ENCODE results near the gene BOLA2B. TPM values are rescaled to one million over a fixed set of nuclear protein-coding genes. Genes with fewer than 3 reads are reported as not detected.
"Not testable (repeated sequence)": the region's sequence is repeated elsewhere in the genome, so short reads cannot be mapped to it uniquely, and the experiment has no call there.

BOLA2B gene
- 180 TPM for total RNA-seq (2021; ENCODE audit: unreplicated experiment)
- polyA plus RNA-seq (2012) = 255 and 280 TPM in 2 replicates
- percentile 13 among the genes with signal in this experiment for Bru-seq, nascent RNA
- BruChase-seq, experiment 1, labeled RNA remaining after a 6-hour chase = percentile 34 among the genes with signal in this experiment
- BruChase-seq, experiment 2, labeled RNA remaining after a 2-hour chase = percentile 31 among the genes with signal in this experiment
- long read RNA-seq, transcript BOLA2B-202 (2 exons, 307 nt) = minor isoform, 21 of 49 reads
- long read RNA-seq, transcript BOLA2B-201 (3 exons, 1,012 nt) = major isoform, 26 of 49 reads
- long read RNA-seq, partial matches to known transcripts = 2 of 49 reads
- long read RNA-seq, other reads (novel, unspliced or antisense) = 0 of 49 reads

DNA sequence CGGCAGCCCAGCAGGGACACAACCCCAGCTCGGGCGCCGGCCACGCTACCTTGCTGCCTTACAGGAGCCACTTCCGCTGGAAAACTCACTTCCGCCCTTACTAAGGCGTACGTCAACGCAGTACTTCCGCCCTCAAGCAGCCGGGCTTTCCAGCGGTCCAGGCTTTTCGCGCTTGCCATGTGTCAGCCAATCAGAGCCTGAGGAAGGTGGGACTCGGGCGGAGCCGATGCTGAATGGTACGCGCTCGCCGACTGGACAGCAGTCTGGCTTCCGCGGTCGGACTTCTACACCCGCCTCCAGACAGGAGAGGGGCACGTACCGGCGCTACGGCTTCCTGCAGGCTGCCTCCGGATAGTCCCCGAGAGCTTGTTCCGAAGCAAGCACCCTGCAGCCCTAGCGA is at the start of gene BOLA2B, which contains the start of gene SLX1A:
BOLA2B (minus strand) TSS at position 52 of the 400 bp plus-strand sequence. CDS start 71 bp downstream, outside the sequence.
SLX1A (plus strand) TSS at position 261 of the 400 bp plus-strand sequence. CDS start 210 bp downstream, outside the sequence.
- intact Hi-C loops (cut with micrococcal nuclease); H3K27ac ChIP-seq (ENCODE audit: low read depth, low read length): not testable (repeated sequence)
- peak within 1 kb of the TSS; percentile 41; the same call in 1 of the 2 replicates for H3K9ac ChIP-seq (ENCODE audit: low read length)

GRCh38 chr16:30217082-30217481 is 23.6 kb upstream of the BOLA2B start:
- CTCF ChIA-PET; BruUV-seq (replicated peaks): not testable (repeated sequence)

More for the DNA sequence above, at the start of gene BOLA2B, which contains the start of gene SLX1A:
- ATAC-seq = peak; percentile 88
- H3K27me3 ChIP-seq (ENCODE audit: insufficient read depth, low read length); H2AFZ ChIP-seq (ENCODE audit: low read depth, low read length, poor library complexity, severe bottlenecking); RAD21 ChIA-PET (ENCODE audit: low non-redundant PET in 1 of 2, low total read pairs in 2 of 2, uncharacterized antibody in 2 of 2, unreplicated experiment in 2 of 2); BruUV-seq (replicated peaks); DNase-seq (ENCODE audit: low read depth, low spot score); CTCF ChIA-PET; H3K36me3 ChIP-seq (ENCODE audit: control insufficient read depth in 1 of 2, insufficient read depth in 2 of 2, low read length in 2 of 2); H3K9me2 ChIP-seq (ENCODE audit: insufficient read depth); H3K9me3 ChIP-seq (ENCODE audit: control insufficient read depth in 1 of 2, insufficient read depth in 1 of 2, low read depth in 1 of 2, low read length in 2 of 2); H4K20me1 ChIP-seq (ENCODE audit: insufficient read depth); H3K4me1 ChIP-seq (ENCODE audit: control insufficient read depth in 1 of 2, insufficient read depth in 2 of 2, low read length in 2 of 2); POLR2A ChIA-PET; H3K79me2 ChIP-seq (ENCODE audit: insufficient read depth, low read length): not testable (repeated sequence)
- H3K4me3 ChIP-seq (replicated peaks in 1 of 2; ENCODE audit: low read depth in 1 of 2, low read length in 2 of 2) = peak within 1 kb of the TSS; percentile 37 to 39; a peak in 3 of 4 replicates
- H3K4me2 ChIP-seq (ENCODE audit: low read length) = peak within 1 kb of the TSS; percentile 47

DNA sequence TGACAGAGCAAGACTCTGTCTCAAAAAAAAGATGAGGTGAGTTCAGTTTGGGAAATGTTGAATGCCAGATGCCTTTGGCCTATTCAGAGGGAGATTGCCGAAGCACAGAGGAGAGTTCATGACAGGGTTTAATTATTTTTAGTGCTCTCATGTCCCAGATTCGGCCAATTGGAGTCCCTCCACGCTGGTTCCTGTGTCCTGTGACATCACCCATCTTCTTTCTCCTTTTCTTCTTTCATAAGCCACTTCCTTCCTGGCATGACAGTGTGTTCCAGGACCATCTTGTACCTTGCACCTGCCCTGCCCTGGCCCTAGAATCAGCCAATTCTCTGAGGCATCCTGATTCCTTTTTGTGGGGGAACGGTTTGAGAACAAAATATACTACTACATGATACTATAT is 17.9 kb upstream of the BOLA2B start:
- H3K9me3 ChIP-seq (ENCODE audit: control insufficient read depth in 1 of 2, insufficient read depth in 1 of 2, low read depth in 1 of 2, low read length in 2 of 2); H2AFZ ChIP-seq (ENCODE audit: low read depth, low read length, poor library complexity, severe bottlenecking); H4K20me1 ChIP-seq (ENCODE audit: insufficient read depth); POLR2A ChIA-PET; H3K36me3 ChIP-seq (ENCODE audit: control insufficient read depth in 1 of 2, insufficient read depth in 2 of 2, low read length in 2 of 2); H3K27me3 ChIP-seq (ENCODE audit: insufficient read depth, low read length); intact Hi-C loops (cut with micrococcal nuclease); H3K9ac ChIP-seq (ENCODE audit: low read length); H3K9me2 ChIP-seq (ENCODE audit: insufficient read depth); H3K4me1 ChIP-seq (ENCODE audit: control insufficient read depth in 1 of 2, insufficient read depth in 2 of 2, low read length in 2 of 2); BruUV-seq (replicated peaks); H3K27ac ChIP-seq (ENCODE audit: low read depth, low read length); ATAC-seq; CTCF ChIA-PET; H3K4me2 ChIP-seq (ENCODE audit: low read length); DNase-seq (ENCODE audit: low read depth, low spot score); H3K4me3 ChIP-seq (replicated peaks in 1 of 2; ENCODE audit: low read depth in 1 of 2, low read length in 2 of 2); H3K79me2 ChIP-seq (ENCODE audit: insufficient read depth, low read length); RAD21 ChIA-PET (ENCODE audit: low non-redundant PET in 1 of 2, low total read pairs in 2 of 2, uncharacterized antibody in 2 of 2, unreplicated experiment in 2 of 2): not testable (repeated sequence)

More at GRCh38 chr16:30217082-30217481, 23.6 kb upstream of the BOLA2B start:
- H3K9me3 ChIP-seq (ENCODE audit: control insufficient read depth in 1 of 2, insufficient read depth in 1 of 2, low read depth in 1 of 2, low read length in 2 of 2); H4K20me1 ChIP-seq (ENCODE audit: insufficient read depth); H3K4me2 ChIP-seq (ENCODE audit: low read length); H3K79me2 ChIP-seq (ENCODE audit: insufficient read depth, low read length); DNase-seq (ENCODE audit: low read depth, low spot score); POLR2A ChIA-PET; H3K36me3 ChIP-seq (ENCODE audit: control insufficient read depth in 1 of 2, insufficient read depth in 2 of 2, low read length in 2 of 2); ATAC-seq; H3K4me3 ChIP-seq (replicated peaks in 1 of 2; ENCODE audit: low read depth in 1 of 2, low read length in 2 of 2); H3K9me2 ChIP-seq (ENCODE audit: insufficient read depth); H3K27me3 ChIP-seq (ENCODE audit: insufficient read depth, low read length); intact Hi-C loops (cut with micrococcal nuclease); H3K9ac ChIP-seq (ENCODE audit: low read length); H3K4me1 ChIP-seq (ENCODE audit: control insufficient read depth in 1 of 2, insufficient read depth in 2 of 2, low read length in 2 of 2); H3K27ac ChIP-seq (ENCODE audit: low read depth, low read length); RAD21 ChIA-PET (ENCODE audit: low non-redundant PET in 1 of 2, low total read pairs in 2 of 2, uncharacterized antibody in 2 of 2, unreplicated experiment in 2 of 2); H2AFZ ChIP-seq (ENCODE audit: low read depth, low read length, poor library complexity, severe bottlenecking): not testable (repeated sequence)

GRCh38 chr16:30209032-30209431 is 15.6 kb upstream of the BOLA2B start:
- H3K4me2 ChIP-seq (ENCODE audit: low read length); DNase-seq (ENCODE audit: low read depth, low spot score); H3K36me3 ChIP-seq (ENCODE audit: control insufficient read depth in 1 of 2, insufficient read depth in 2 of 2, low read length in 2 of 2); H3K9me3 ChIP-seq (ENCODE audit: control insufficient read depth in 1 of 2, insufficient read depth in 1 of 2, low read depth in 1 of 2, low read length in 2 of 2); H3K9ac ChIP-seq (ENCODE audit: low read length); RAD21 ChIA-PET (ENCODE audit: low non-redundant PET in 1 of 2, low total read pairs in 2 of 2, uncharacterized antibody in 2 of 2, unreplicated experiment in 2 of 2); CTCF ChIA-PET; H3K4me3 ChIP-seq (replicated peaks in 1 of 2; ENCODE audit: low read depth in 1 of 2, low read length in 2 of 2); H3K9me2 ChIP-seq (ENCODE audit: insufficient read depth); H2AFZ ChIP-seq (ENCODE audit: low read depth, low read length, poor library complexity, severe bottlenecking); H3K4me1 ChIP-seq (ENCODE audit: control insufficient read depth in 1 of 2, insufficient read depth in 2 of 2, low read length in 2 of 2); H4K20me1 ChIP-seq (ENCODE audit: insufficient read depth); BruUV-seq (replicated peaks); H3K27me3 ChIP-seq (ENCODE audit: insufficient read depth, low read length); POLR2A ChIA-PET; intact Hi-C loops (cut with micrococcal nuclease); H3K27ac ChIP-seq (ENCODE audit: low read depth, low read length); H3K79me2 ChIP-seq (ENCODE audit: insufficient read depth, low read length): not testable (repeated sequence)
- peak; percentile 23 for ATAC-seq
